Activated CD4-positive, alpha-beta memory T cell treated with anti-CD3 and anti-CD28 coated beads for 36 hours (primary cell): ENCODE results near the gene SYP. TPM values are rescaled to one million over a fixed set of nuclear protein-coding genes. Genes with fewer than 3 reads are reported as not detected.
"Not testable (repeated sequence)": the region's sequence is repeated elsewhere in the genome, so short reads cannot be mapped to it uniquely, and the experiment has no call there.

Experiments used
- CTCF ChIA-PET: fragments of 350-600 bp; sonication (Branson Sonifier 250); formaldehyde crosslinking; loops from one replicate; lab custom pipeline; 2021; ENCODE audit warnings: antibody characterized with exemption, inconsistent platforms; lab: Charles Lee
- POLR2A ChIA-PET: fragments of 350-600 bp; sonication (Branson Sonifier 250); formaldehyde crosslinking; loops from one replicate; lab custom pipeline; 2021; ENCODE audit warnings: antibody characterized with exemption; lab: Charles Lee
- DNase-seq: peaks from one replicate; pipeline ENCODE4 v3.0.0-alpha.2; 2020
- H3K27ac Mint-ChIP-seq: one replicate; pipeline ENCODE4 v1.8.0; 2021; ENCODE audit warnings: mixed read lengths
- H3K27me3 Mint-ChIP-seq: one replicate; pipeline ENCODE4 v1.8.0; 2021; ENCODE audit warnings: mixed read lengths
- H3K36me3 Mint-ChIP-seq: one replicate; pipeline ENCODE4 v1.8.0; 2021; ENCODE audit warnings: mixed read lengths
- H3K4me1 Mint-ChIP-seq: one replicate; pipeline ENCODE4 v1.8.0; 2021; ENCODE audit warnings: low read depth, mixed read lengths
- H3K4me3 Mint-ChIP-seq: one replicate; pipeline ENCODE4 v1.8.0; 2021; ENCODE audit warnings: mild to moderate bottlenecking, mixed read lengths
- H3K9me3 Mint-ChIP-seq: one replicate; pipeline ENCODE4 v1.8.0; 2021; ENCODE audit warnings: mixed read lengths
- intact Hi-C: fragments of 100-400 bp; cut with micrococcal nuclease; formaldehyde crosslinking; loops from one replicate; pipeline ENCODE4 v1.15.1; 2023
- total RNA-seq, 2 experiments: library from RNA; stranded (reverse); gene quantifications; one replicate each; pipeline ENCODE4 v1.2.3, GENCODE V29; 2021

SYP gene
- total RNA-seq, 2 experiments from 2014 or later = 5.3 to 5.4 TPM

DNA sequence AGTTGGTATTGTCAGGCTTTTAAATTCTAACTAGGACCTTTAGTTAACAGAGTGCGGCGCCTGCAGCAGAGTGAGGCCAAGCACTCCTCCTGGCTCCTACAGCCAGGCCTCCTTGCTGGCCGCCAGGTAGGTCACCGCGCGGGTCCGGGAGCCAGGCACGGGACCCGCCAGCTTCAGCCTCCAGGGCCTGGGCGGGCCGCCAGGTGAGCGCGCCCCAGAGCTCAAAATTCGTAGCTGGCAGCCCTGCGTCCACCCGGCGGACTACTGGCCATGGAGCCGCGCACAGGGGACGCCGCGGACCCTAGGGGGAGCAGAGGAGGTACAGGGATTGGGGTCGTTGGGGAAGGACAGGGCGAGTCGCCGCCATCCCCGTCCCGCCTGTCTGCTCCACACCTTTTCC lies 37.4 kb downstream of the SYP start, which contains the start of gene MAGIX:
MAGIX (plus strand) TSS at position 139 of the 400 bp plus-strand sequence; CDS start at position 271, 132 bp downstream.
- Mint-ChIP-seq H3K27ac (peak within 1 kb of the TSS; percentile 38), H3K9me3 (no peaks in the 10 kb centered on the region), H3K4me1 (peaks cover 18% of the 10 kb centered on the region), H3K27me3 (no peaks in the 10 kb centered on the region), H3K4me3 (peak within 1 kb of the TSS; percentile 60), H3K36me3 (no peaks in the 10 kb centered on the region)
- CTCF ChIA-PET = no interaction called here
- POLR2A ChIA-PET = no interaction called here
- DNase-seq = no peak
- intact Hi-C loops = loop anchor here (10.0 kb wide), 1 partner anchor 358 kb away; the partner anchor contains the start of gene HDAC6

DNA sequence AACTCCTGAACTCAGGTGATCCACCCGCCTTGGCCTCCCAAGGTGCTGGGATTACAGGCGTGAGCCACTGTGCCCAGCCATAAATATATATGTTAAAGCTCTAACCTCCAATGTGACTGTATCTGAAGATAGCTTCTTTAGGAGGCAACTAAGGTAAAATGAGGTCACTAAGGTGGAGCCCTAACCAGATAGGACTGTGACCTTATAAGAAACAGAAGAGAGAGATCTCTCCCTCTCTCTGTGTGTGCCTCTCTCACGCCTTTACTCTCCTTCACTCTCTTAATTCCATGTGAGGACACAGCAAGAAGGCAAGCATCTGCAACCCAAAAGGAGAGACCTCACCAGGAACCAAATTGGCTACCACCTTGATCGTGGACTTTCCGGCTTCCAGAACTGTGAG lies 38.4 kb downstream of the SYP start:
- Mint-ChIP-seq H3K36me3 (no peaks in the 10 kb centered on the region), H3K27me3 (no peaks in the 10 kb centered on the region), H3K27ac (no peak overlapping the region), H3K4me1 (peaks cover 14% of the 10 kb centered on the region), H3K9me3 (no peaks in the 10 kb centered on the region), H3K4me3 (no peak overlapping the region)
- DNase-seq = no peak
- intact Hi-C loops = loop anchor here (10.0 kb wide), 1 partner anchor 357 kb away; the partner anchor contains the start of gene HDAC6
- POLR2A ChIA-PET = no interaction called here
- CTCF ChIA-PET = no interaction called here

DNA sequence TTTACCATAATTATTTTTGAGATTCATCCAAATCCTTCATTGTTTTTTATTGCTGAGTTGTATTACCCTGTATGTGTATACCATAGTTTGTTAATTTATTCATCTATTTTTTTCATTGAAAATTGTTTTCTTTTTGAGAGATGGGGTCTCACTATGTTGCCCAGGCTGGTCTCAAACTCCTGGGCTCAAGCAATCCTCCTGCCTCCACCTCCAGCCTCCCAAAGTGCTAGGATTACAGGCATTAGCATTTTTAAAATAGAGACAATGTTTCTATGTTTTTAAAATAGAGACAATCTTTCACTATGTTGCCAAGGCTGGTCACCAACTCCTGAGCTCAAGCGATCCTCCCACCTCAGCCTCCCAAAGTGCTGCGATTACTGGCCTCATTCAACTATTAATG lies 39.1 kb downstream of the SYP start:
- no peaks in the 10 kb centered on the region for H3K9me3 Mint-ChIP-seq
- H3K27ac Mint-ChIP-seq = no peak overlapping the region
- ChIA-PET POLR2A (no interaction called here), CTCF (no interaction called here)
- intact Hi-C loops = loop anchor here (10.0 kb wide), 1 partner anchor 356 kb away; the partner anchor contains the start of gene HDAC6
- H3K27me3 Mint-ChIP-seq = no peaks in the 10 kb centered on the region
- DNase-seq = no peak
- peaks cover 13% of the 10 kb centered on the region for H3K4me1 Mint-ChIP-seq
- H3K4me3 Mint-ChIP-seq = no peak overlapping the region
- H3K36me3 Mint-ChIP-seq = no peaks in the 10 kb centered on the region

DNA sequence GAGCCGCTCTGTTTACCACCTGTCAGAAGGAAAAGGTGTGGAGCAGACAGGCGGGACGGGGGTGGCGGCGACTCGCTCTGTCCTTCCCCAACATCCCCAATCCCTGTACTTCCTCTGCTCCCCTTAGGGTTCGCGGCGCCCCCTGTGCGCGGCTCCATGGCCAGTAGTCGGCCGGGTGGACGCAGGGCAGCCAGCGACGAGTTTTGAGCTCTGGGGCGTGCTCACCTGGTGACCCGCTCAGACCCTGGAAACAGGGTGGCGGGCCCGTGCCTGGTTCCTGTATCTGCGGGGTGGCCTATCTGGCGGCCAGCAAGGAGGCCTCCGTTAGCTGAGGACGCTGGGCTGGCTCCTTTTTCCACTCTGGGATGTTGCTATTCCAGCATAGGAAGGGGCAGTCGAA lies 42.8 kb downstream of the SYP start:
- H3K36me3 Mint-ChIP-seq = no peaks in the 10 kb centered on the region
- no peak overlapping the region for H3K4me3 Mint-ChIP-seq
- no peak for DNase-seq
- no peak overlapping the region for H3K27ac Mint-ChIP-seq
- intact Hi-C loops = loop anchor here (5.0 kb wide), 2 partner anchors 35 to 55 kb away; partner anchors contain the start of gene GPKOW
- no peaks in the 10 kb centered on the region for H3K9me3 Mint-ChIP-seq
- H3K4me1 Mint-ChIP-seq = peaks cover 11% of the 10 kb centered on the region
- no peaks in the 10 kb centered on the region for H3K27me3 Mint-ChIP-seq
- POLR2A ChIA-PET = no interaction called here
- CTCF ChIA-PET = no interaction called here

DNA sequence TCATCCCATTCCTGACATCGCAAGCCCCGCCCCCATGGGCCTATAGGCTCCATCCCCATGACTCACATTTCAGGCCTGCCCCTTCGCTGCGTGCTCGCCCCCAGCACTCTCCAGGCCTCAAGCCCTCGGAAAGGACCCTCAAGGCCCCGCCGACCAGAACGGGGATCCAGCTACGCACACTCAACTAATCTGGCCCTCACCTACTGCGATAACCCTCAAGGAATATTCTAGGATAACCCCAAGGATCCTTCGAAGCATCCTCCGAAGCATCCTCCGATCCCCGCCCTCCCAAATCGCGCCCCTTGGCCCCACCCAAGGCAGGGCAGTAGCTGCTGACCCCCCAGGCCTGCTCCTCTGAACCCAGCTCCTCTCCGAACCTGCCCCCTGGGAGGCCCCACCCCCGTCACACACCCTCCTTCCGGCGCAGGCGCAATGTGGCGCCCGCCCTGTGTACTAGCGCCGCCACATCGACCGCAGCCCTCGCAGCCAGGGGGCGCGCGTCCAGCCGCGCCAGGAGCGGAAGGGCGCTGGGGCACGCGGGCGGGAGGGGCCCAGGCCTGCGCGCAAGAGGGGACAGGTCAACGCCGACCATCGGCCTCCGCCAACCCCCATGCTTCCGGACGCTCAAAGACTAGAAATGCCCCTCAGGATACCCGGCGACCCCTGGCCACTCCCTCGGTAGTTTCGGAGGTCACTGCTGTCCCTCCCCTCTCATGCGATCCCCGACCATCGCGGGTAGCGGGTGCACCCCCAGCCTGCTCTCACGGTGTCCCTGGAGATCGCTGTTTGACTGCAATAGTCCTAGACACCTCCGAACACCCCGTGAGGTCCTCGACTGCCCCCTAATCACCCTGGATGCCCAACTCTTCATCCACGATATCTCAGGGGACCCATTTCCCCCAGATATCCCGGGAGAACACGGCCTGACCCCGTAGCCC lies 43.8 kb downstream of the SYP start:
- peak; percentile 89 for DNase-seq
- Mint-ChIP-seq H3K27me3 (no peaks in the 10 kb centered on the region), H3K4me3 (peak overlapping the region; percentile 86), H3K27ac (peak overlapping the region; percentile 97), H3K36me3 (no peaks in the 10 kb centered on the region), H3K4me1 (peaks cover 11% of the 10 kb centered on the region), H3K9me3 (no peaks in the 10 kb centered on the region)
- CTCF ChIA-PET = interaction anchor here (0.5 to 1.4 kb wide), 20 partner anchors 8 to 1558 kb away, joined by 3 to 12 read pairs (median 3); partner anchors contain the start of gene PLP2
- POLR2A ChIA-PET = interaction anchor here (0.7 to 1.0 kb wide), 2 partner anchors 10 to 37 kb away, joined by 4 read pairs; no protein-coding TSS in a partner anchor
- intact Hi-C loops = loop anchor here (5.0 kb wide), 2 partner anchors 34 to 54 kb away; partner anchors contain the start of gene GPKOW

DNA sequence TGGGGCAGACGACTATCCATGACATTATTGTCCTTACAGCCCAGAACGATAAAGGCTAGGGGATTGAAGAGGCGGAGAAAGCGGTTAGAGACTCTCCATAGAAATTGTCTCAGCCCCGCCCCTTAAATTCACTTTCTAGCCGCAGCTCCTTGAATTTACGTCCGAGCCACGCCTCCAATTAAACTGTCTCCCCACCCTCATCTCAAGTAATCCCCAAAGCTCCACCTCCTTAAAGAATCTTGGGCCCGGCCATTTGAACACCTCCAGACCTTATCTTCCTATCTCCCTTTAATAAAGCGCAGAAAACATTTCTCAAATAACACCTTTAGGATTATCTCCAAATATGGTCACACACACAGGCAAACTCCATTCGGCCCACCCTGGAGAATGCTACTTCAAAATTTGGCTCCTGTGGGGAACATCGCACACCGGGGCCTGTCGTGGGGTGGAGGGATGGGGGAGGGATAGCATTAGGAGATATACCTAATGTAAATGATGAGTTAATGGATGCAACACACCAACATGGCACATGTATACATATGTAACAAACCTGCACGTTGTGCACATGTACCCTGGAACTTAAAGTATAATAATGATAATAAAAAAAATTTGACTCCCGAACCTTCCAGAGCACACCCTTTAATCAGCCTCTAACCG lies 44.6 kb downstream of the SYP start:
- peaks cover 11% of the 10 kb centered on the region for H3K4me1 Mint-ChIP-seq
- H3K27ac Mint-ChIP-seq = peak overlapping the region; percentile 97
- ChIA-PET CTCF (interaction anchor here (0.5 to 1.7 kb wide), 23 partner anchors 8 to 1557 kb away, joined by 3 to 12 read pairs (median 3); partner anchors contain the start of gene PLP2), POLR2A (interaction anchor here (0.7 to 1.1 kb wide), 3 partner anchors 11 to 38 kb away, joined by 3 to 4 read pairs (median 4); no protein-coding TSS in a partner anchor)
- no peaks in the 10 kb centered on the region for H3K36me3 Mint-ChIP-seq
- intact Hi-C loops = loop anchor here (5.0 kb wide), 2 partner anchors 33 to 53 kb away; partner anchors contain the start of gene GPKOW
- H3K4me3 Mint-ChIP-seq = peak overlapping the region; percentile 86
- no peaks in the 10 kb centered on the region for H3K9me3 Mint-ChIP-seq
- peak; percentile 61 for DNase-seq
- no peaks in the 10 kb centered on the region for H3K27me3 Mint-ChIP-seq

DNA sequence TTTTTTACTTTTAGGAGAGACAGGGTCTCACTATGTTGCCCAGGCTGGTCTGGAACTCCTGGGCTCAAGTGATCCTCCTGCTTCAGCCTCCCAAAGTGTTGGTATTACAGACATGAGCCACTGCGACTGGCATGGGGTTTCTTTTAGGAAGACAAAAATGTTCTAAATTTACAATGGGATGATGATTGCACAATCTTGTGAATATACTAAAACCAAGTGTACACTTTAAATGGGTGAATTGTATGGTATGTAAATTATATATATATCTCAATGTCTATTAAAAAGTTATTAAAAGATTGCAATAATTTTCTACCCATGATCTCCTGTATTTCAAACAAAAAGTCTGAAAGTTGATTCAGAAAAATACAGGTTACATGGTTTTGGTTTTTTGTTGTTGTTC lies 46.5 kb downstream of the SYP start:
- no peak for DNase-seq
- POLR2A ChIA-PET = no interaction called here
- H3K4me1 Mint-ChIP-seq = peaks cover 11% of the 10 kb centered on the region
- H3K9me3 Mint-ChIP-seq = no peaks in the 10 kb centered on the region
- no peaks in the 10 kb centered on the region for H3K27me3 Mint-ChIP-seq
- intact Hi-C loops = no loop called here
- H3K4me3 Mint-ChIP-seq = no peak overlapping the region
- H3K36me3 Mint-ChIP-seq = no peaks in the 10 kb centered on the region
- H3K27ac Mint-ChIP-seq = no peak overlapping the region
- CTCF ChIA-PET = no interaction called here

DNA sequence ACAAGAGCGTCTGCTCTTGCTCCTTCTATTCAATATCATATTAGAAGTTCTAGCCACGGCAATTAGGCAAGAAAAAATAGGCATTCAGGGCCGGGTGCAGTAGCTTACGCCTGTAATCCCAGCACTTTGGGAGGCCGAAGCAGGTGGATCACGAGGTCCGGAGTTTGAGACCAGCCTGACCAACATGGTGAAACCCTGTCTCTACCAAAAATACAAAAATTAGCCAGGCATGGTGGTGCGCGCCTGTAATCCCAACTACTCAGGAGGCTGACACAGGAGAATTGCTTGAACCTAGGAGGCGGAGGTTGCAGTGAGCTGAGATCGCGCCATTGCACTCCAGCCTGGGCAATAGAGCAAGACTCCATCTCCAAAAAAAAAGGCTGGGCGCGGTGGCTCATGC lies 50.7 kb downstream of the SYP start:
- H3K4me1 Mint-ChIP-seq, DNase-seq, H3K27me3 Mint-ChIP-seq, intact Hi-C loops, H3K4me3 Mint-ChIP-seq, H3K9me3 Mint-ChIP-seq, H3K27ac Mint-ChIP-seq, H3K36me3 Mint-ChIP-seq, POLR2A ChIA-PET: not testable (repeated sequence)
- CTCF ChIA-PET = interaction anchor here (0.6 kb wide), 1 partner anchor 11 kb away, joined by 3 read pairs; no protein-coding TSS in a partner anchor

DNA sequence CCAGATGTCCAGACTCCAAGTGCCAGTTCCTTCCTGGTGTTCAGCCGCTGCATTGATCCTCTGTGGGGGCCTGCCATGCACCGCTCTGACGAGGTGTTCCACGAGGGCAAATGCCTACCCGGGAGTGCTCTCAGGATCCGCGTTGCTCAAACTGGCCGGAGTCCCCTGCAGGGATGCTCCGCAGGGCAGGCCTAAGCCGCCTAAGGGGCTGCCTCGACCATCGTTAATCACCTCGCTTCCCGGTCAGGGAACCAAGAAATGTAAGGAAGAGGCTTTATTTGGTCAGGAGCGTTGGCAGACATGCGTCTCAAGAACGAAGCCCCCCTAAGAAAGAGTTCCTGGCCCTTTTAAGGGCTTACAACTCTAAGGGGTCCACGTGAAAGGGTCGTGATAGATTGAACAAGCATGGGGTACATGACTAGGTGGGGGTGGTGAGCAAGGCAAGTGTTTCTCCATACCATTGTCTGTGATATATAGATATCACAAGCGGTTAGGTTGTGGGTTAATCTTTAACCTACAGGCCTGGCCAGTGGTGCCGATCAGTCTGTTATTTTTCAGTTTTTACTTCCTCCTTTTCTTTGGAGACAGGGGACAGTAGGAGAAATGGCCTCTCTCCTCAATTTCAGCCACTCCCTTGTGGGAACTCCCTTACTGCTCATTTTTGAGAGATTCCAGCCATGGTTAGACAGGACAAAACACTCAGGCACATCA lies 51.4 kb downstream of the SYP start:
- H3K27me3 Mint-ChIP-seq, DNase-seq, intact Hi-C loops, CTCF ChIA-PET, H3K27ac Mint-ChIP-seq, H3K4me3 Mint-ChIP-seq, H3K36me3 Mint-ChIP-seq, H3K9me3 Mint-ChIP-seq, H3K4me1 Mint-ChIP-seq, POLR2A ChIA-PET: not testable (repeated sequence)

DNA sequence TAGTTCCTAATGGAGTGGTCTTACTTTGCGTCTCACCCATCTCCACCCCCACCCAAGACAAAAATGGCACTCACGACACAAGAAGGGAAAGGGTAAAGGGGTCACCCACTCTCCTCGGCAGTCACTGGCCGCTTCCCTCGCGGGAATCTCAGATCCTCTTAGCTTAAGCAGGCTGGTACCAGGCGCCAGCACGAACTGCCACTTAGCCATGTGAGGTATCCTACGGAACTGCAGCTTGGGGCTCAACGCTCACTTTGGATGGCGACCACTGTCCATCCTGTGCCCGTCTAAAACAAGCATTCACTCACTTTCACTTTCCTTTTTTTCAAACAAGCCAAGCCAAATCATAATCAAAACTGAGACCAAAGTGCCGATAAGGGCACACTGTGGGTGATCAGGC lies 52.1 kb downstream of the SYP start:
- H3K4me1 Mint-ChIP-seq = no peaks in the 10 kb centered on the region
- H3K36me3 Mint-ChIP-seq = no peaks in the 10 kb centered on the region
- CTCF ChIA-PET = no interaction called here
- H3K27ac Mint-ChIP-seq = no peak overlapping the region
- intact Hi-C loops = no loop called here
- no peaks in the 10 kb centered on the region for H3K9me3 Mint-ChIP-seq
- H3K27me3 Mint-ChIP-seq = no peaks in the 10 kb centered on the region
- POLR2A ChIA-PET = no interaction called here
- DNase-seq = no peak
- no peak overlapping the region for H3K4me3 Mint-ChIP-seq

DNA sequence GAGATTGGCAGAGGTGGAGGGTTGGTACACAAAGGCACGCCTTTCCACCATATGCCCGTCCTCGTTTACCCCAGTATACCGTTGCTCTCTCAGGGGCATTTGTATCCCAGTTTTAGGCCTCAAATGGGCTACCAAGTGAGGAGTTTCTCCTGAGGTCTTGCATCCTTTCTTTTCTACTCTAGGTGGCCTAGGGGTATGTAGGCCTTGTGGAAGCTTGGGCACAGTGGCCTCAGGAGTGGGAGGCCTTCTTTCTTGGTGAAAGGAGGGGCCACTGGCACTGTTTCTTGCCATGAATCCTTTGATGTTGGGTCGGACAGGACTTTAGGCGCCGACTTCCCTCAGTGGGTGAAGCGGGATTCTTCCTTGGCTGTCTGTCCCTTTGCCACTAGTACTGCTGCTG lies 52.7 kb downstream of the SYP start:
- H3K9me3 Mint-ChIP-seq = no peaks in the 10 kb centered on the region
- H3K36me3 Mint-ChIP-seq = no peaks in the 10 kb centered on the region
- no peaks in the 10 kb centered on the region for H3K27me3 Mint-ChIP-seq
- DNase-seq = no peak
- no peak overlapping the region for H3K27ac Mint-ChIP-seq
- CTCF ChIA-PET = no interaction called here
- intact Hi-C loops = no loop called here
- H3K4me3 Mint-ChIP-seq = no peak overlapping the region
- no peaks in the 10 kb centered on the region for H3K4me1 Mint-ChIP-seq
- POLR2A ChIA-PET = no interaction called here
